ENCODE results near the gene NUP188. TPM values are rescaled to one million over a fixed set of nuclear protein-coding genes. Genes with fewer than 3 reads are reported as not detected.
A peak's percentile ranks its signal among the peaks of the same experiment; 100 is the strongest.

NUP188 gene
- total and polyA plus RNA-seq, 2 of the 13 experiments (the other 11 are each of a cell fraction or from before 2014, with no cell fraction given) = 28.0 to 38.5 TPM

- no peak for TF ChIP-seq CEBPZ (IDR thresholded peaks at IDR 0.05; ENCODE audit: low read length)
- TF ChIP-seq RNF2 (conservative IDR thresholded peaks at IDR 0.05; ENCODE audit: low read depth) = no peak
- TF ChIP-seq POGZ (CRISPR knock-in tag; IDR thresholded peaks at IDR 0.05) = no peak
- TF ChIP-seq, protein P1, sequence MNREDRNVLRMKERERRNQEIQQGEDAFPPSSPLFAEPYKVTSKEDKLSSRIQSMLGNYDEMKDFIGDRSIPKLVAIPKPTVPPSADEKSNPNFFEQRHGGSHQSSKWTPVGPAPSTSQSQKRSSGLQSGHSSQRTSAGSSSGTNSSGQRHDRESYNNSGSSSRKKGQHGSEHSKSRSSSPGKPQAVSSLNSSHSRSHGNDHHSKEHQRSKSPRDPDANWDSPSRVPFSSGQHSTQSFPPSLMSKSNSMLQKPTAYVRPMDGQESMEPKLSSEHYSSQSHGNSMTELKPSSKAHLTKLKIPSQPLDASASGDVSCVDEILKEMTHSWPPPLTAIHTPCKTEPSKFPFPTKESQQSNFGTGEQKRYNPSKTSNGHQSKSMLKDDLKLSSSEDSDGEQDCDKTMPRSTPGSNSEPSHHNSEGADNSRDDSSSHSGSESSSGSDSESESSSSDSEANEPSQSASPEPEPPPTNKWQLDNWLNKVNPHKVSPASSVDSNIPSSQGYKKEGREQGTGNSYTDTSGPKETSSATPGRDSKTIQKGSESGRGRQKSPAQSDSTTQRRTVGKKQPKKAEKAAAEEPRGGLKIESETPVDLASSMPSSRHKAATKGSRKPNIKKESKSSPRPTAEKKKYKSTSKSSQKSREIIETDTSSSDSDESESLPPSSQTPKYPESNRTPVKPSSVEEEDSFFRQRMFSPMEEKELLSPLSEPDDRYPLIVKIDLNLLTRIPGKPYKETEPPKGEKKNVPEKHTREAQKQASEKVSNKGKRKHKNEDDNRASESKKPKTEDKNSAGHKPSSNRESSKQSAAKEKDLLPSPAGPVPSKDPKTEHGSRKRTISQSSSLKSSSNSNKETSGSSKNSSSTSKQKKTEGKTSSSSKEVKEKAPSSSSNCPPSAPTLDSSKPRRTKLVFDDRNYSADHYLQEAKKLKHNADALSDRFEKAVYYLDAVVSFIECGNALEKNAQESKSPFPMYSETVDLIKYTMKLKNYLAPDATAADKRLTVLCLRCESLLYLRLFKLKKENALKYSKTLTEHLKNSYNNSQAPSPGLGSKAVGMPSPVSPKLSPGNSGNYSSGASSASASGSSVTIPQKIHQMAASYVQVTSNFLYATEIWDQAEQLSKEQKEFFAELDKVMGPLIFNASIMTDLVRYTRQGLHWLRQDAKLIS (CRISPR knock-in tag; IDR thresholded peaks at IDR 0.05) = no peak
- TF ChIP-seq U2AF2 (IDR thresholded peaks at IDR 0.05; ENCODE audit: low read depth, low read length) = no peak
- TF ChIP-seq TBX2 (CRISPR knock-in tag; IDR thresholded peaks at IDR 0.05; ENCODE audit: borderline replicate concordance) = peak; percentile 72; the same call in 1 of the 2 replicates
- no peak for TF ChIP-seq MED8 (CRISPR knock-in tag; IDR thresholded peaks at IDR 0.05; ENCODE audit: insufficient replicate concordance)
- no peak for TF ChIP-seq U2AF1 (optimal IDR thresholded peaks at IDR 0.05; ENCODE audit: low read depth, low read length)
- no peak for TF ChIP-seq ZNF337 (CRISPR knock-in tag; IDR thresholded peaks at IDR 0.05; ENCODE audit: borderline replicate concordance, low read depth)
- TF ChIP-seq ZNF276 (CRISPR knock-in tag; IDR thresholded peaks at IDR 0.05; ENCODE audit: low read depth) = no peak
- TF ChIP-seq ZNF788 (CRISPR knock-in tag; IDR thresholded peaks at IDR 0.05; ENCODE audit: borderline replicate concordance) = peak; percentile 37; the same call in 1 of the 2 replicates
- TF ChIP-seq, protein P2, sequence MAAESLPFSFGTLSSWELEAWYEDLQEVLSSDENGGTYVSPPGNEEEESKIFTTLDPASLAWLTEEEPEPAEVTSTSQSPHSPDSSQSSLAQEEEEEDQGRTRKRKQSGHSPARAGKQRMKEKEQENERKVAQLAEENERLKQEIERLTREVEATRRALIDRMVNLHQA (CRISPR knock-in tag; IDR thresholded peaks at IDR 0.05) = no peak
- no peak for TF ChIP-seq ZNF20 (CRISPR knock-in tag; IDR thresholded peaks at IDR 0.05)
- no peak for TF ChIP-seq TP53 (CRISPR knock-in tag; conservative IDR thresholded peaks at IDR 0.05)
- peak; percentile 78; the same call in 1 of the 2 replicates for TF ChIP-seq ZFP37 (CRISPR knock-in tag; IDR thresholded peaks at IDR 0.05; ENCODE audit: borderline replicate concordance)
- no peak for TF ChIP-seq ZNF12 (CRISPR knock-in tag; IDR thresholded peaks at IDR 0.05)
- no peak for TF ChIP-seq FOXP1 (IDR thresholded peaks at IDR 0.05)
- TF ChIP-seq FOXP1 (CRISPR knock-in tag; IDR thresholded peaks at IDR 0.05) = peak; percentile 68; the same call in 1 of the 2 replicates
- TF ChIP-seq ZNF639 (CRISPR knock-in tag; conservative IDR thresholded peaks at IDR 0.05) = no peak
- TF ChIP-seq KLF16 (CRISPR knock-in tag; IDR thresholded peaks at IDR 0.05) = no peak
These were observed 30.2 kb upstream of the NUP188 start (continued) for GRCh38 chr9:128917151-128917849.

All from HepG2 (cell line).